NCI-H2196 treated with DMSO at 0.1 percent for 48 hours (cell line): ENCODE results near the gene HSPA4L.
A peak's percentile ranks its signal among the peaks of the same experiment; 100 is the strongest.

ENCODE experiments used
- DNase-seq: peaks from one replicate; lab custom pipeline; 2025; ENCODE audit not compliant: unreplicated experiment; lab: John Stamatoyannopoulos, UW

The HSPA4L gene

GRCh38 chr4:127856813-127857447, 74.8 kb downstream of the HSPA4L start:
- DNase-seq: no peak

DNA sequence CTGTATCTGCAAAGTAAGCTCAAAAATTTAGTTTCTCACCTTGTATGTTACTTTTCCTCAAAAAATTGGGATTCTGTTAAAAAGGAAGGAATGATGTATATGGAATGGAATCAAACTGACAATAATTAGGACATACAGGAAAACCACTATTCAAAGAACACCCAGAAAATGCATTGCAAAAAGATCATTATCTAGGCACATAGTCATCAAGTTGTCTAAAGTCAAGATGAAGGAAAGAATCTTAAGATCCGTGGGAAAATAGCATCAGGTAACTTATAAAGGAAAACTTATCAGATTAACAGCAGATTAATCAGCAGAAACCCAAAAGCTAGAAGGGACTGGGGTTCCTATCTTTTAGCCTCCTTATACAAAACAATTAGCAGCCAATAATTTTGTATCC, 75.5 kb downstream of the HSPA4L start:
- no peak for DNase-seq

DNA sequence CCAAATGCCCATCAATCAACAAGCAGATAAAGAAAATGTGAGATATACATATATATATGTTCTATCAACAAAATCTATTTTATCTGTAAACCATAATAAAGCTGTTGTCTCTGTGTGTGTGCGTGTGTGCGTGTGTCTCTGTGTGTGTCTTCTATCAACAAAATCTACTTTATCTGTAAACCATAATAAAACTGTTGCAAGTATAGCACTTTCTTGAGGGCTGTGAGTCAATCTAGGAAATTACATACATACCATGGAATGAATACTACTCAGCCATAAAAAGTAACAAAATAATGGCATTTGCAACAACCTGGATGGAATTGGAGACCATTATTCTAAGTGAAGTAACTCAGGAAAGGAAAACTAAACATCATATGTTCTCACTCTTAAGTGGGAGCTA, 86.1 kb downstream of the HSPA4L start:
- no peak for DNase-seq

GRCh38 chr4:127870281-127870680, 88.2 kb downstream of the HSPA4L start:
- no peak for DNase-seq

DNA sequence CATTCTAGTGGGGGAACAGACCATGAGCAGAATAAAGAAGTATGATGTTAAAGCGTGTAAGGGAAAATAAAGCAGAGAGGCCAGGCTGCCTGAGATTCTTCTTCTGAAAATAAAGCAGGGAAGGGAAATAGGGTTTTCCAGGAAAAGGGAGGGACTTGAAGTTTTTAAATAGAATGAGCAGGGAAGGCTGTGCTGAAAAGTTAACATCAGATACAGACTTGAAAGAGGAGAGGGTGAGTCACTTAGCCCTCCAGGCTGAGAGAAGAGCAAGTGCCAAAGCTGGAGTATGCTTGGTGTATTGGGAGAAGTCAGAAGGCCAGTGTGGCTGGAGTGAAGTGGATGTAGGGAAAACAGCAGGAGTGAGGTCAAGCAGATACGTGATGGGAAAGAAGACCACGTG, 88.6 kb downstream of the HSPA4L start:
- no peak for DNase-seq

DNA sequence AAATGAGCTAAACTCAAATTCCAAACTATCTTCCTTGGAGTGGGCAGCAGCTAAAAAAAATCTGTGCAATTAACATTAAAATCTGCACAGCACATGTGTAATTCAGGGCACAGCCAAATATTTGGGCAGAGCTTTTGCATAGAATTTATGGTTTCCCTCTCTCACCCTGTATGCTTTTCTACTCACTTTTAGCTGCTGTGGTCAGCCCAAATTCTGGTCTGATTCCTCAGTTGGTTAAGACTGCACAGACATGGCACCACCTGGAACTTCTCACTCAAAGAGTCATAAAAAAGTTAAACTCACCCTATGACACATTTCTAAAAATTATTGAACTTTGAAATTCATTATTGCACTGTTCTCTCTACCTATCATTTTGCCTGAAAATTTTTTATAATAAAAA, 93.7 kb downstream of the HSPA4L start:
- DNase-seq: no peak

DNA sequence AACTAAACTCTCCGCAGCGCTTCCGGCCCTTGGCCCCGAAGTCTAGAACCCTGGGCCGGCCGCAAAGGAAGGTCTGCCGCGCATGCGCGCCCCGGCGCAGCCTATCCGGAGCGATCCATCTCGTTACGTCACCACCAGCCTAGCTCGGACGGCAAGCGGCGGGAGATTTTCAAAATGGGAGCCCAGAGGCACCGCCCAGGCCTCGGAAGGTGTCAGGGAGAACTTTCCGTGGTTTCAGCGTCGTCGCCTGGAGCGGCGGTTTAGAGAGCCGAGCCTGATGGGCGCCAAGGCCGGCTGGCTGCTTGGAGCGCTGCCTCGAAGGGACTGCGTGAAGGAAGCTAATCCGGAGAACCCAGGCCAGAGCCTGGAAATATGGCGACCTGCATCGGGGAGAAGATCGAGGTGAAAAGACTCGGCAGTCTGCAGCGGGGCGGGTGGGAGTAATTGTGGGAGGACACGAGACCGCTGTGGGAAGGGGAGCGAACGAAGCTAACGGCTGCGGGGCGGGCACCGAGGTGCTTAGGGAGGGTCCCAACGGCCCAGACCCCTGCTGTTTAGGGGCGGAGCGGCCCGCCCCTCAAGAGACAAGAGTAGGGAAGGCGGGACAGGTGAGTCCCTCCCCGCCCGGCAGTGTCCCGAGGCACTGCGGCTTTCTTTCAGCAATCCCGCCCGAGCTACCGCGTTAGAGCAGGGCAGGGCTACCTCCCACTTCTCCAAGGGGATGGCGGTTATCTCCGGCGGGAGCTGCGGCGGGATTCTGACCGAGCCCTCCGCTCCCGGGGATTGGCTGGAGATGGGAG, 98.8 kb downstream of the HSPA4L start, which contains the start of gene PLK4:
PLK4 (plus strand) TSS at position 131 of the 800 bp plus-strand sequence; CDS start at position 373, 242 bp downstream.
- DNase-seq: peak; percentile 80

DNA sequence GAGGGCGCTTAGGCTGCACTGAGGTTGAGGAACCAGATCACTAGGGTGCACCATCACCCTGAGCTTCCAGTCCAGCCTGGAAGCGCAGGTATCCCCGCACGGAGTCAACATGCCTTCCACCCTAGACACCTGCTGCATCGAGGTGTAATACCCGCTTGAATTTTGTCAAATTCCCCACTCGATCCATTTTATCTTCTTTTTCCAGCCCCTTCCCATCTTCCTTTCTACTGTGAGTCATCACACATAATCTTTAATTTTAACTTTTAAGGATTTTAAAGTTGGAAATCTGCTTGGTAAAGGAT, 99.4 kb downstream of the HSPA4L start:
- DNase-seq: no peak

- no peak for DNase-seq
These were observed 106.4 kb downstream of the HSPA4L start for GRCh38 chr4:127888559-127888958.

- DNase-seq: no peak
These were observed 107.8 kb downstream of the HSPA4L start for GRCh38 chr4:127889903-127890302.
